K562 (cell line): ENCODE data around the gene CCDC78. TPM values are rescaled to one million over a fixed set of nuclear protein-coding genes. Genes with fewer than 3 reads are reported as not detected.

Experiments used
- ATF7 ChIP-seq: fragments of 450-650 bp; IDR thresholded peaks from 2 replicates; pipeline ENCODE4 v1.7.1; 2014; ENCODE audit warnings: mild to moderate bottlenecking, moderate library complexity
- BRD9 ChIP-seq: fragments of 450-650 bp; IDR thresholded peaks from 2 replicates; pipeline ENCODE4 v1.6.1; 2018; ENCODE audit warnings: low read depth; ENCODE audit not compliant: partially characterized antibody
- CBFA2T2 ChIP-seq: fragments of 450-650 bp; conservative IDR thresholded peaks from 2 replicates; pipeline ENCODE4 v1.6.1; 2017; ENCODE audit warnings: mild to moderate bottlenecking
- DIDO1 ChIP-seq: fragments of 450-650 bp; IDR thresholded peaks from 2 replicates; pipeline ENCODE4 v1.6.1; 2016; ENCODE audit warnings: low read depth, missing biosample characterization, missing genetic modification characterization
- ESRRB ChIP-seq: fragments of 250-450 bp; sonication (Bioruptor Pico); IDR thresholded peaks from 2 replicates; pipeline ENCODE4 v1.5.0; 2020; ENCODE audit warnings: mild to moderate bottlenecking, moderate library complexity, borderline replicate concordance
- GABPA ChIP-seq: fragments of 200-800 bp; sonication (Bioruptor generic); conservative IDR thresholded peaks from 2 replicates; pipeline ENCODE4 v1.6.1; 2016; ENCODE audit warnings: low read depth, missing genetic modification characterization, missing compliant biosample characterization
- IRF2 ChIP-seq: sonication (generic); formaldehyde crosslinking; IDR thresholded peaks from 2 replicates; pipeline ENCODE4 v1.8.1; 2022; ENCODE audit warnings: mild to moderate bottlenecking, missing genetic modification reagents
- NR2C2 ChIP-seq, 2 experiments: fragments of 200-800 bp in 1 of 2; sonication (Bioruptor generic) in 1 of 2; sonication (generic) in 1 of 2; formaldehyde crosslinking in 1 of 2; IDR thresholded peaks; 2 replicates each; pipeline versions ENCODE4 v1.6.1 to v1.8.0; 2016 to 2022; ENCODE audit warnings: mild to moderate bottlenecking in 1 of 2, missing compliant biosample characterization in 1 of 2, missing genetic modification characterization in 1 of 2, missing genetic modification reagents in 1 of 2
- NUFIP1 ChIP-seq: fragments of 450-650 bp; IDR thresholded peaks from 2 replicates; pipeline ENCODE4 v1.6.1; 2018; ENCODE audit not compliant: partially characterized antibody
- RFX7 ChIP-seq: fragments of 250-450 bp; sonication (Bioruptor Pico); IDR thresholded peaks from 2 replicates; pipeline ENCODE4 v1.5.1; 2021; ENCODE audit warnings: mild to moderate bottlenecking
- SMC3 ChIP-seq: conservative IDR thresholded peaks from 2 replicates; pipeline ENCODE4 v1.6.1; 2011; ENCODE audit warnings: low read depth, low read length, improper control_type of control experiment; ENCODE audit not compliant: insufficient read depth
- SNIP1 ChIP-seq: fragments of 450-650 bp; IDR thresholded peaks from 2 replicates; pipeline ENCODE4 v1.7.1; 2017; ENCODE audit warnings: low read depth, mild to moderate bottlenecking
- SRSF1 ChIP-seq: fragments of 200-400 bp; formaldehyde crosslinking; IDR thresholded peaks from 2 replicates; pipeline ENCODE4 v1.6.1; 2017; ENCODE audit warnings: mild to moderate bottlenecking, low read depth, low read length, moderate library complexity
- STAT5A ChIP-seq: IDR thresholded peaks from 2 replicates; pipeline ENCODE4 v1.6.1; 2012; ENCODE audit warnings: low read length, inconsistent platforms, borderline replicate concordance
- TAF15 ChIP-seq: fragments of 200-400 bp; formaldehyde crosslinking; IDR thresholded peaks from 2 replicates; pipeline ENCODE4 v1.6.1; 2017; ENCODE audit warnings: mild to moderate bottlenecking, low read depth, low read length, moderate library complexity
- ZBTB7A ChIP-seq: IDR thresholded peaks from 2 replicates; pipeline ENCODE4 v1.6.1; 2011; ENCODE audit warnings: low read depth, mild to moderate bottlenecking, low read length, moderate library complexity, borderline replicate concordance; ENCODE audit not compliant: control insufficient read depth
- ZC3H4 ChIP-seq: sonication (generic); formaldehyde crosslinking; IDR thresholded peaks from 2 replicates; pipeline ENCODE4 v1.9.0; 2021; ENCODE audit warnings: missing genetic modification reagents, borderline replicate concordance
- ZKSCAN3 ChIP-seq: fragments of 250-450 bp; sonication (Bioruptor Pico); IDR thresholded peaks from 2 replicates; pipeline ENCODE4 v1.4.0; 2020
- ZNF324 ChIP-seq: fragments of 250-450 bp; sonication (Bioruptor Pico); IDR thresholded peaks from 2 replicates; pipeline ENCODE4 v1.4.0; 2020; ENCODE audit warnings: mild to moderate bottlenecking
- ZNF436 ChIP-seq: fragments of 250-450, 450-650 bp; sonication (Bioruptor Pico); formaldehyde crosslinking; IDR thresholded peaks from 2 replicates; pipeline ENCODE4 v1.7.0; 2020; ENCODE audit warnings: mild to moderate bottlenecking
- ZNF561 ChIP-seq: fragments of 450-650 bp; formaldehyde crosslinking; conservative IDR thresholded peaks from 2 replicates; pipeline ENCODE4 v1.4.0; 2020; ENCODE audit warnings: mild to moderate bottlenecking, moderate library complexity
- ZNF584 ChIP-seq: fragments of 200-800 bp; sonication (Bioruptor generic); IDR thresholded peaks from 2 replicates; pipeline ENCODE4 v1.6.1; 2016; ENCODE audit warnings: low read depth, mild to moderate bottlenecking, missing genetic modification characterization, missing compliant biosample characterization
- ZNF644 ChIP-seq: fragments of 200-800 bp; sonication (Bioruptor generic); IDR thresholded peaks from 2 replicates; pipeline ENCODE4 v1.6.1; 2016; ENCODE audit warnings: low read depth, missing genetic modification characterization, missing compliant biosample characterization
- ZNF75A ChIP-seq: fragments of 450-650 bp; formaldehyde crosslinking; IDR thresholded peaks from 2 replicates; pipeline ENCODE4 v1.4.0; 2020; ENCODE audit warnings: mild to moderate bottlenecking
- polyA plus RNA-seq, 8 experiments: library from polyadenylated mRNA; depleted of rRNA in 4 of 8; stranded (reverse) in 5 of 8; unstranded in 3 of 8; fragments of >200 nt; fragmentation: Nextera tagmentation in 2 of 8; fragmentation: Illumina TruSeq in 1 of 8; extraction: Ambion mirVana in 2 of 8; extraction: Trizol in 1 of 8; gene quantifications; 2 replicates each; pipeline versions ENCODE4 v1.2.1 to v1.2.3, GENCODE V29; 2011 to 2014; ENCODE audit warnings: inconsistent platforms in 1 of 8, missing spikeins in 1 of 8
- total RNA-seq, 7 experiments: library from RNA; depleted of rRNA in 6 of 7; stranded (reverse); fragments of >200 nt in 6 of 7; fragmentation: Illumina TruSeq in 2 of 7; extraction: Trizol in 2 of 7; gene quantifications; 2 replicates each; pipeline versions ENCODE4 v1.2.1 to v1.2.3, GENCODE V29; 2011 to 2021; ENCODE audit warnings: low replicate concordance in 1 of 7
- TF ChIP-seq, protein P1 (sequence below): sonication (generic); formaldehyde crosslinking; IDR thresholded peaks from 2 replicates; pipeline ENCODE4 v1.8.0; 2022; ENCODE audit warnings: mild to moderate bottlenecking, missing genetic modification reagents
- TF ChIP-seq, protein P2 (sequence below): fragments of 250-450 bp; sonication (Bioruptor Pico); IDR thresholded peaks from 2 replicates; pipeline ENCODE4 v1.8.0; 2021; ENCODE audit warnings: borderline replicate concordance, mild to moderate bottlenecking, moderate library complexity; ENCODE audit not compliant: poor library complexity, severe bottlenecking
- TF ChIP-seq, protein P3 (sequence below): sonication (generic); formaldehyde crosslinking; IDR thresholded peaks from 2 replicates; pipeline ENCODE4 v1.8.1; 2022; ENCODE audit warnings: missing genetic modification reagents

The CCDC78 gene
- total and polyA plus RNA-seq, 9 of the 15 experiments (the other 6 are each of a cell fraction or from before 2014, with no cell fraction given): 0.24 to 17.7 (median 2.9) TPM

DNA sequence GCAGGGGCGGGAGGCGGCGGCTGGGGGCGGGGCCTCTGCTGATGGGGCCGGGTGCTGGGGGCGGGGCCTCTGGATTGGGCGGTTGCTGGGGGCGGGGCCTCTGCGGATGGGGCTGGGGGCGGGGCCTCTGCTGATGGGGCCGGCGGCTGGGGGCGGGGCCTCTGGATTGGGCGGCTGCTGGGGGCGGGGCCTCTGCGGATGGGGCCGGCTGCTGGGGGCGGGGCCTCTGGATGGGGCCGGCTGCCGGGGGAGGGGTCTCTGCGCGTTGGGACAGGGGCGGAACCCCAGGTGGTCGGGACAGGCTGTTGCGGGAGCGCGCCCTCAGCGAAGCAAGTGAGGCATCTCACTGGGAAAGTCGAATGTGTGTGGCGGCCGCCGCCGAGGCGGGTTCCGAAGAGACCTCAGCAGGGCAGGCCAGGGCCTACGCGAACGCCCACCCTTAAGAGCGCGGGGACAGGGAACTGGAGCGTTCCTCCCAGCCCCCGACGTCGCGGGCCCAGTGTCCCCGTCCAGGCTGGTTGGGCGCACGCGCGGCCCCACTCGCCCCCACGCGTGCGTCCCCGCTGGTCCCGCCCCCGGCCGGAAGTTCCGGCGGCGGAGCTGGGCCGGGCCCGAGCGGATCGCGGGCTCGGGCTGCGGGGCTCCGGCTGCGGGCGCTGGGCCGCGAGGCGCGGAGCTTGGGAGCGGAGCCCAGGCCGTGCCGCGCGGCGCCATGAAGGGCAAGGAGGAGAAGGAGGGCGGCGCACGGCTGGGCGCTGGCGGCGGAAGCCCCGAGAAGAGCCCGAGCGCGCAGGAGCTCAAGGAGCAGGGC lies 46.2 kb downstream of the CCDC78 start, which contains the start of gene STUB1 (continued):
- TF ChIP-seq NR2C2 (CRISPR knock-in tag; IDR thresholded peaks at IDR 0.05) (no peak), NR2C2 (tag; IDR thresholded peaks at IDR 0.05) (peak; percentile 39; the same call in 1 of the 2 replicates), SNIP1 (no peak), ZNF644 (tag) (no peak), GABPA (tag) (peak; percentile 95), ZKSCAN3 (CRISPR knock-in tag) (no peak), ZNF324 (CRISPR knock-in tag) (no peak), ZC3H4 (CRISPR knock-in tag) (no peak), STAT5A (no peak), RFX7 (CRISPR knock-in tag) (no peak), SRSF1 (no peak), SMC3 (no peak), ATF7 (peak; percentile 54), ZBTB7A (peak; percentile 89), IRF2 (CRISPR knock-in tag) (no peak), ZNF561 (CRISPR knock-in tag) (no peak), ESRRB (CRISPR knock-in tag) (no peak), NUFIP1 (no peak), TAF15 (no peak), ZNF436 (CRISPR knock-in tag) (no peak), ZNF75A (CRISPR knock-in tag) (no peak), ZNF584 (CRISPR knock-in tag) (no peak), CBFA2T2 (no peak), BRD9 (no peak), DIDO1 (tag) (no peak)
- TF ChIP-seq, protein P1, sequence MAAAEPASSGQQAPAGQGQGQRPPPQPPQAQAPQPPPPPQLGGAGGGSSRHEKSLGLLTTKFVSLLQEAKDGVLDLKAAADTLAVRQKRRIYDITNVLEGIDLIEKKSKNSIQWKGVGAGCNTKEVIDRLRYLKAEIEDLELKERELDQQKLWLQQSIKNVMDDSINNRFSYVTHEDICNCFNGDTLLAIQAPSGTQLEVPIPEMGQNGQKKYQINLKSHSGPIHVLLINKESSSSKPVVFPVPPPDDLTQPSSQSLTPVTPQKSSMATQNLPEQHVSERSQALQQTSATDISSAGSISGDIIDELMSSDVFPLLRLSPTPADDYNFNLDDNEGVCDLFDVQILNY (CRISPR knock-in tag): no peak
- TF ChIP-seq, protein P2, sequence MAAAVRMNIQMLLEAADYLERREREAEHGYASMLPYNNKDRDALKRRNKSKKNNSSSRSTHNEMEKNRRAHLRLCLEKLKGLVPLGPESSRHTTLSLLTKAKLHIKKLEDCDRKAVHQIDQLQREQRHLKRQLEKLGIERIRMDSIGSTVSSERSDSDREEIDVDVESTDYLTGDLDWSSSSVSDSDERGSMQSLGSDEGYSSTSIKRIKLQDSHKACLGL: peak; percentile 16
- TF ChIP-seq, protein P3, sequence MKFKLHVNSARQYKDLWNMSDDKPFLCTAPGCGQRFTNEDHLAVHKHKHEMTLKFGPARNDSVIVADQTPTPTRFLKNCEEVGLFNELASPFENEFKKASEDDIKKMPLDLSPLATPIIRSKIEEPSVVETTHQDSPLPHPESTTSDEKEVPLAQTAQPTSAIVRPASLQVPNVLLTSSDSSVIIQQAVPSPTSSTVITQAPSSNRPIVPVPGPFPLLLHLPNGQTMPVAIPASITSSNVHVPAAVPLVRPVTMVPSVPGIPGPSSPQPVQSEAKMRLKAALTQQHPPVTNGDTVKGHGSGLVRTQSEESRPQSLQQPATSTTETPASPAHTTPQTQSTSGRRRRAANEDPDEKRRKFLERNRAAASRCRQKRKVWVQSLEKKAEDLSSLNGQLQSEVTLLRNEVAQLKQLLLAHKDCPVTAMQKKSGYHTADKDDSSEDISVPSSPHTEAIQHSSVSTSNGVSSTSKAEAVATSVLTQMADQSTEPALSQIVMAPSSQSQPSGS (CRISPR knock-in tag): no peak
